ENCODE measurements around the gene CTNNA1.
A peak's percentile ranks its signal among the peaks of the same experiment; 100 is the strongest.

Gene CTNNA1

GRCh38 chr5:138820695-138821094, 67.5 kb downstream of the CTNNA1 start:
- H3K9me3 ChIP-seq (ENCODE audit: control extremely low read depth in 1 of 5, control insufficient read depth in 4 of 5, insufficient read depth in 2 of 5, low read depth in 1 of 5, low read length in 4 of 5) = no peaks in the 10 kb centered on the region
- no peak overlapping the region for H3K4me3 ChIP-seq (ENCODE audit: control insufficient read depth in 1 of 7, extremely low read depth in 1 of 7, insufficient read depth in 4 of 7, low read depth in 2 of 7, low read length in 6 of 7)
- peaks cover 0 to 4% (median 0%) of the 10 kb centered on the region in 4 experiments for H3K4me1 ChIP-seq (ENCODE audit: control extremely low read depth in 1 of 4, control insufficient read depth in 4 of 4, insufficient read depth in 4 of 4, low read length in 3 of 4)
- no peak overlapping the region for H3K27ac ChIP-seq (ENCODE audit: insufficient read depth in 1 of 2, low read depth in 1 of 2, low read length in 2 of 2, poor library complexity in 1 of 2, severe bottlenecking in 2 of 2)
- POLR2A ChIA-PET = no interaction called here
- no peaks in the 10 kb centered on the region for H3K27me3 ChIP-seq (replicated peaks in 2 of 5; ENCODE audit: control insufficient read depth in 4 of 5, insufficient read depth in 5 of 5, low read length in 4 of 5)
- DNase-seq = no peak
- WGBS (ENCODE audit: insufficient coverage) = 100% methylated on average over 1 of the region's 3 CpGs
- peaks cover 0 to 20% (median 7%) of the 10 kb centered on the region in 4 experiments for H3K36me3 ChIP-seq (ENCODE audit: control insufficient read depth in 4 of 4, insufficient read depth in 4 of 4, low read length in 3 of 4)
- CTCF ChIA-PET = interaction anchor here (0.6 to 0.9 kb wide), 3 partner anchors 13 to 187 kb away, joined by 3 read pairs; no protein-coding TSS in a partner anchor

GRCh38 chr5:138824516-138824915, 71.3 kb downstream of the CTNNA1 start:
- CTCF ChIA-PET = interaction anchor here (0.8 to 3.3 kb wide), 14 partner anchors 8 to 438 kb away, joined by 3 to 26 read pairs (median 4); no protein-coding TSS in a partner anchor
- H3K4me1 ChIP-seq (ENCODE audit: control extremely low read depth in 1 of 4, control insufficient read depth in 4 of 4, insufficient read depth in 4 of 4, low read length in 3 of 4) = peaks cover 0 to 6% (median 0%) of the 10 kb centered on the region in 4 experiments
- DNase-seq = no peak
- 92% methylated on average over 5 of the region's 7 CpGs for WGBS (ENCODE audit: insufficient coverage)
- POLR2A ChIA-PET = no interaction called here
- no peaks in the 10 kb centered on the region for H3K27me3 ChIP-seq (replicated peaks in 2 of 5; ENCODE audit: control insufficient read depth in 4 of 5, insufficient read depth in 5 of 5, low read length in 4 of 5)
- no peak overlapping the region for H3K4me3 ChIP-seq (ENCODE audit: control insufficient read depth in 1 of 7, extremely low read depth in 1 of 7, insufficient read depth in 4 of 7, low read depth in 2 of 7, low read length in 6 of 7)
- H3K9me3 ChIP-seq (ENCODE audit: control extremely low read depth in 1 of 5, control insufficient read depth in 4 of 5, insufficient read depth in 2 of 5, low read depth in 1 of 5, low read length in 4 of 5) = no peaks in the 10 kb centered on the region
- H3K36me3 ChIP-seq (ENCODE audit: control insufficient read depth in 4 of 4, insufficient read depth in 4 of 4, low read length in 3 of 4) = peaks cover 4 to 28% (median 13%) of the 10 kb centered on the region in 4 experiments
- H3K27ac ChIP-seq (ENCODE audit: insufficient read depth in 1 of 2, low read depth in 1 of 2, low read length in 2 of 2, poor library complexity in 1 of 2, severe bottlenecking in 2 of 2) = no peak overlapping the region

GRCh38 chr5:138824924-138825863, 72.0 kb downstream of the CTNNA1 start:
- Histone ChIP-seq H3K9me3 (ENCODE audit: control extremely low read depth in 1 of 5, control insufficient read depth in 4 of 5, insufficient read depth in 2 of 5, low read depth in 1 of 5, low read length in 4 of 5) (no peaks in the 10 kb centered on the region), H3K27ac (ENCODE audit: insufficient read depth in 1 of 2, low read depth in 1 of 2, low read length in 2 of 2, poor library complexity in 1 of 2, severe bottlenecking in 2 of 2) (no peak overlapping the region), H3K27me3 (replicated peaks in 2 of 5; ENCODE audit: control insufficient read depth in 4 of 5, insufficient read depth in 5 of 5, low read length in 4 of 5) (no peaks in the 10 kb centered on the region), H3K4me3 (ENCODE audit: control insufficient read depth in 1 of 7, extremely low read depth in 1 of 7, insufficient read depth in 4 of 7, low read depth in 2 of 7, low read length in 6 of 7) (no peak overlapping the region), H3K4me1 (ENCODE audit: control extremely low read depth in 1 of 4, control insufficient read depth in 4 of 4, insufficient read depth in 4 of 4, low read length in 3 of 4) (peaks cover 0 to 6% (median 0%) of the 10 kb centered on the region in 4 experiments), H3K36me3 (ENCODE audit: control insufficient read depth in 4 of 4, insufficient read depth in 4 of 4, low read length in 3 of 4) (peaks cover 4 to 24% (median 13%) of the 10 kb centered on the region in 4 experiments)
- DNase-seq = peak; percentile 24 to 44 (median 36)
- ChIA-PET POLR2A (interaction anchor here (0.8 kb wide), 1 partner anchor 448 kb away, joined by 4 read pairs; no protein-coding TSS in a partner anchor), CTCF (interaction anchor here (0.6 to 3.3 kb wide), 28 partner anchors 9 to 446 kb away, joined by 3 to 26 read pairs (median 4); no protein-coding TSS in a partner anchor)
- no CpG with 5 or more reads among the region's 5 CpGs for WGBS (ENCODE audit: insufficient coverage)

- peaks cover 0 to 2% (median 0%) of the 10 kb centered on the region in 5 experiments for H3K9me3 ChIP-seq (ENCODE audit: control extremely low read depth in 1 of 5, control insufficient read depth in 4 of 5, insufficient read depth in 2 of 5, low read depth in 1 of 5, low read length in 4 of 5)
- H3K27ac ChIP-seq (ENCODE audit: insufficient read depth in 1 of 2, low read depth in 1 of 2, low read length in 2 of 2, poor library complexity in 1 of 2, severe bottlenecking in 2 of 2) = no peak overlapping the region
- H3K27me3 ChIP-seq (replicated peaks in 2 of 5; ENCODE audit: control insufficient read depth in 4 of 5, insufficient read depth in 5 of 5, low read length in 4 of 5) = no peaks in the 10 kb centered on the region
- peaks cover 0 to 16% (median 8%) of the 10 kb centered on the region in 4 experiments for H3K4me1 ChIP-seq (ENCODE audit: control extremely low read depth in 1 of 4, control insufficient read depth in 4 of 4, insufficient read depth in 4 of 4, low read length in 3 of 4)
- POLR2A ChIA-PET = interaction anchor here (0.6 kb wide), 1 partner anchor 386 kb away, joined by 5 read pairs; no protein-coding TSS in a partner anchor
- H3K36me3 ChIP-seq (ENCODE audit: control insufficient read depth in 4 of 4, insufficient read depth in 4 of 4, low read length in 3 of 4) = peaks cover 4 to 28% (median 12%) of the 10 kb centered on the region in 4 experiments
- CTCF ChIA-PET = no interaction called here
- WGBS (ENCODE audit: insufficient coverage) = 92% methylated on average over 2 of the region's 4 CpGs
- DNase-seq = no peak
- no peak overlapping the region for H3K4me3 ChIP-seq (ENCODE audit: control insufficient read depth in 1 of 7, extremely low read depth in 1 of 7, insufficient read depth in 4 of 7, low read depth in 2 of 7, low read length in 6 of 7)
Observed at GRCh38 chr5:138828556-138828955, 75.3 kb downstream of the CTNNA1 start.

GRCh38 chr5:138829341-138829740, 76.1 kb downstream of the CTNNA1 start:
- ChIA-PET CTCF (no interaction called here), POLR2A (no interaction called here)
- Histone ChIP-seq H3K27me3 (replicated peaks in 2 of 5; ENCODE audit: control insufficient read depth in 4 of 5, insufficient read depth in 5 of 5, low read length in 4 of 5) (no peaks in the 10 kb centered on the region), H3K36me3 (ENCODE audit: control insufficient read depth in 4 of 4, insufficient read depth in 4 of 4, low read length in 3 of 4) (peaks cover 4 to 27% (median 12%) of the 10 kb centered on the region in 4 experiments), H3K4me3 (ENCODE audit: control insufficient read depth in 1 of 7, extremely low read depth in 1 of 7, insufficient read depth in 4 of 7, low read depth in 2 of 7, low read length in 6 of 7) (no peak overlapping the region), H3K27ac (ENCODE audit: insufficient read depth in 1 of 2, low read depth in 1 of 2, low read length in 2 of 2, poor library complexity in 1 of 2, severe bottlenecking in 2 of 2) (no peak overlapping the region), H3K9me3 (ENCODE audit: control extremely low read depth in 1 of 5, control insufficient read depth in 4 of 5, insufficient read depth in 2 of 5, low read depth in 1 of 5, low read length in 4 of 5) (peaks cover 0 to 2% (median 0%) of the 10 kb centered on the region in 5 experiments), H3K4me1 (ENCODE audit: control extremely low read depth in 1 of 4, control insufficient read depth in 4 of 4, insufficient read depth in 4 of 4, low read length in 3 of 4) (peaks cover 0 to 16% (median 8%) of the 10 kb centered on the region in 4 experiments)
- WGBS (ENCODE audit: insufficient coverage) = 80% methylated on average over 3 of the region's 3 CpGs
- DNase-seq = no peak

- DNase-seq = no peak
- Histone ChIP-seq H3K4me3 (ENCODE audit: control insufficient read depth in 1 of 7, extremely low read depth in 1 of 7, insufficient read depth in 4 of 7, low read depth in 2 of 7, low read length in 6 of 7) (no peak overlapping the region), H3K27ac (ENCODE audit: insufficient read depth in 1 of 2, low read depth in 1 of 2, low read length in 2 of 2, poor library complexity in 1 of 2, severe bottlenecking in 2 of 2) (no peak overlapping the region), H3K9me3 (ENCODE audit: control extremely low read depth in 1 of 5, control insufficient read depth in 4 of 5, insufficient read depth in 2 of 5, low read depth in 1 of 5, low read length in 4 of 5) (peaks cover 0 to 4% (median 2%) of the 10 kb centered on the region in 5 experiments), H3K36me3 (ENCODE audit: control insufficient read depth in 4 of 4, insufficient read depth in 4 of 4, low read length in 3 of 4) (peaks cover 4 to 23% (median 8%) of the 10 kb centered on the region in 4 experiments), H3K27me3 (replicated peaks in 2 of 5; ENCODE audit: control insufficient read depth in 4 of 5, insufficient read depth in 5 of 5, low read length in 4 of 5) (no peaks in the 10 kb centered on the region), H3K4me1 (ENCODE audit: control extremely low read depth in 1 of 4, control insufficient read depth in 4 of 4, insufficient read depth in 4 of 4, low read length in 3 of 4) (peaks cover 0 to 15% (median 5%) of the 10 kb centered on the region in 4 experiments)
- ChIA-PET CTCF (no interaction called here), POLR2A (no interaction called here)
Observed at GRCh38 chr5:138831703-138832102, 78.5 kb downstream of the CTNNA1 start.

- peak in 2 of 3 donors; percentile 36 to 49 for DNase-seq
- Histone ChIP-seq H3K27me3 (replicated peaks in 2 of 5; ENCODE audit: control insufficient read depth in 4 of 5, insufficient read depth in 5 of 5, low read length in 4 of 5) (no peaks in the 10 kb centered on the region), H3K4me3 (ENCODE audit: control insufficient read depth in 1 of 7, extremely low read depth in 1 of 7, insufficient read depth in 4 of 7, low read depth in 2 of 7, low read length in 6 of 7) (no peak overlapping the region), H3K27ac (ENCODE audit: insufficient read depth in 1 of 2, low read depth in 1 of 2, low read length in 2 of 2, poor library complexity in 1 of 2, severe bottlenecking in 2 of 2) (no peak overlapping the region), H3K9me3 (ENCODE audit: control extremely low read depth in 1 of 5, control insufficient read depth in 4 of 5, insufficient read depth in 2 of 5, low read depth in 1 of 5, low read length in 4 of 5) (peaks cover 0 to 4% (median 2%) of the 10 kb centered on the region in 5 experiments), H3K4me1 (ENCODE audit: control extremely low read depth in 1 of 4, control insufficient read depth in 4 of 4, insufficient read depth in 4 of 4, low read length in 3 of 4) (peaks cover 0 to 15% (median 5%) of the 10 kb centered on the region in 4 experiments), H3K36me3 (ENCODE audit: control insufficient read depth in 4 of 4, insufficient read depth in 4 of 4, low read length in 3 of 4) (peaks cover 2 to 21% (median 6%) of the 10 kb centered on the region in 4 experiments)
- WGBS (ENCODE audit: insufficient coverage) = 11% methylated on average over 1 of the region's 2 CpGs
- ChIA-PET POLR2A (no interaction called here), CTCF (no interaction called here)
Observed at GRCh38 chr5:138832218-138832617, 79.0 kb downstream of the CTNNA1 start.
